Progenitor cell of endocrine pancreas (in vitro differentiated cells): ENCODE measurements around the gene ABCC1. TPM values are rescaled to one million over a fixed set of nuclear protein-coding genes. Genes with fewer than 3 reads are reported as not detected.

ENCODE experiments used
- DNase-seq: peaks from one replicate; pipeline ENCODE4 v3.0.0; 2021; ENCODE audit warnings: low spot score; ENCODE audit not compliant: unreplicated experiment
- H3K27ac Mint-ChIP-seq: 2 replicates; pipeline ENCODE4 v1.8.0; 2021; ENCODE audit warnings: mild to moderate bottlenecking, moderate library complexity, mixed read lengths
- H3K27me3 Mint-ChIP-seq: 2 replicates; pipeline ENCODE4 v1.8.0; 2021; ENCODE audit warnings: mixed read lengths
- H3K36me3 Mint-ChIP-seq: 2 replicates; pipeline ENCODE4 v1.8.0; 2022; ENCODE audit warnings: mixed read lengths; ENCODE audit not compliant: insufficient read depth
- H3K4me1 Mint-ChIP-seq: 2 replicates; pipeline ENCODE4 v1.8.0; 2021; ENCODE audit warnings: low read depth, mixed read lengths
- H3K4me3 Mint-ChIP-seq: 2 replicates; pipeline ENCODE4 v1.8.0; 2021; ENCODE audit warnings: low read depth, mild to moderate bottlenecking, moderate library complexity, mixed read lengths
- H3K9me3 Mint-ChIP-seq: 2 replicates; pipeline ENCODE4 v1.8.0; 2021; ENCODE audit warnings: low read depth, mixed read lengths
- total RNA-seq: library from RNA; stranded (reverse); gene quantifications from 2 replicates; pipeline ENCODE4 v1.2.1, GENCODE V29; 2021
- TF ChIP-seq, protein P1 (sequence below): fragments of 200-600 bp; sonication (generic); IDR thresholded peaks from one replicate; pipeline ENCODE4 v1.5.0; 2021; ENCODE audit warnings: antibody characterized with exemption, mild to moderate bottlenecking; ENCODE audit not compliant: unreplicated experiment

The ABCC1 gene
- total RNA-seq, 1 donor from 2014 or later, result 47.2 TPM

DNA sequence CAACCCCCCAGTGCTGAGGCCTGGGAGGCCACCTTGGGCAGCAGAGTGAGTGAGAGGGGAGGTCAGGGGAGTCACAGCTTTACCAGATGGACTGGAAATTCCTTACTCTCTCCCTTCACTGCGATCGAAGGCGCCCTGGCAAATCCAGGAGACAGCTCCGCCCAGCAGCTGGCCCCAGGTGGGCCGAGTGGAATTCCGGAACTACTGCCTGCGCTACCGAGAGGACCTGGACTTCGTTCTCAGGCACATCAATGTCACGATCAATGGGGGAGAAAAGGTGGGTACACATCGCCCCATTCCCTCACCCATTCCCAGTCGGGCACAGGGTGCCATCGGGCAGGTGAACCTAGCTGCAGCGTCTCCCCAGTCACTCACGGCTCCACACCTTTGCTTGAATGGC lies 182.2 kb downstream of the ABCC1 start:
- DNase-seq, result no peak
- TF ChIP-seq, protein P1, sequence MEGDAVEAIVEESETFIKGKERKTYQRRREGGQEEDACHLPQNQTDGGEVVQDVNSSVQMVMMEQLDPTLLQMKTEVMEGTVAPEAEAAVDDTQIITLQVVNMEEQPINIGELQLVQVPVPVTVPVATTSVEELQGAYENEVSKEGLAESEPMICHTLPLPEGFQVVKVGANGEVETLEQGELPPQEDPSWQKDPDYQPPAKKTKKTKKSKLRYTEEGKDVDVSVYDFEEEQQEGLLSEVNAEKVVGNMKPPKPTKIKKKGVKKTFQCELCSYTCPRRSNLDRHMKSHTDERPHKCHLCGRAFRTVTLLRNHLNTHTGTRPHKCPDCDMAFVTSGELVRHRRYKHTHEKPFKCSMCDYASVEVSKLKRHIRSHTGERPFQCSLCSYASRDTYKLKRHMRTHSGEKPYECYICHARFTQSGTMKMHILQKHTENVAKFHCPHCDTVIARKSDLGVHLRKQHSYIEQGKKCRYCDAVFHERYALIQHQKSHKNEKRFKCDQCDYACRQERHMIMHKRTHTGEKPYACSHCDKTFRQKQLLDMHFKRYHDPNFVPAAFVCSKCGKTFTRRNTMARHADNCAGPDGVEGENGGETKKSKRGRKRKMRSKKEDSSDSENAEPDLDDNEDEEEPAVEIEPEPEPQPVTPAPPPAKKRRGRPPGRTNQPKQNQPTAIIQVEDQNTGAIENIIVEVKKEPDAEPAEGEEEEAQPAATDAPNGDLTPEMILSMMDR, result no peak
- Mint-ChIP-seq H3K9me3 (no peaks in the 10 kb centered on the region), H3K27me3 (no peaks in the 10 kb centered on the region), H3K4me1 (no peaks in the 10 kb centered on the region), H3K27ac (no peak overlapping the region), H3K36me3 (peaks cover 17% of the 10 kb centered on the region), H3K4me3 (no peak overlapping the region)

DNA sequence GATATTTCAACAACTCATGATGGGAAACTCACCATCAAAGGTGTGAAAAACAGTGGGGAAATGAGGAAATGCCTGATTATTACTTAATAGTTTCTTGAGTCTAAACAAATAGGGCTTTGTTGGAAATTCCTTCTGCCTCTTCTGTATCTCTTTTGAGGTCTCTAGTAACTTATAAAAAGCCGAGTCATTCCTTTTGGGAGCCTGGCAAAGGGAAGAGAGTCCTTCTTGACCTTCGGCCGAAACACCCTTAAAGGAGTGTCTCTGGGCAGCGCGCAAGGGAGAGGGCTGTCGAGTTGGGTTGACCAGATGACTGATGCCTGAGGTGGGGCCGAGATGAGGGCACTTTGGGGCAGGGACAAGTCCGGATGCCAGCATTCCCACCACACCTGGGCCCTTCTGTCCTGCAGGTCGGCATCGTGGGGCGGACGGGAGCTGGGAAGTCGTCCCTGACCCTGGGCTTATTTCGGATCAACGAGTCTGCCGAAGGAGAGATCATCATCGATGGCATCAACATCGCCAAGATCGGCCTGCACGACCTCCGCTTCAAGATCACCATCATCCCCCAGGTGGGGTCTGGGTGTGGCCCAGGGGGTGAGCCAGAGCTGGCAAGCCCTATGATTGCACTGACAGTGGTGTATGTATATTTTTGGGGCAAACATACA lies 184.7 kb downstream of the ABCC1 start:
- Mint-ChIP-seq H3K36me3 (peaks cover 16% of the 10 kb centered on the region), H3K4me1 (no peaks in the 10 kb centered on the region), H3K4me3 (no peak overlapping the region), H3K9me3 (no peaks in the 10 kb centered on the region), H3K27ac (peak overlapping the region; percentile 35), H3K27me3 (no peaks in the 10 kb centered on the region)
- TF ChIP-seq, protein P1, result no peak
- DNase-seq, result no peak

DNA sequence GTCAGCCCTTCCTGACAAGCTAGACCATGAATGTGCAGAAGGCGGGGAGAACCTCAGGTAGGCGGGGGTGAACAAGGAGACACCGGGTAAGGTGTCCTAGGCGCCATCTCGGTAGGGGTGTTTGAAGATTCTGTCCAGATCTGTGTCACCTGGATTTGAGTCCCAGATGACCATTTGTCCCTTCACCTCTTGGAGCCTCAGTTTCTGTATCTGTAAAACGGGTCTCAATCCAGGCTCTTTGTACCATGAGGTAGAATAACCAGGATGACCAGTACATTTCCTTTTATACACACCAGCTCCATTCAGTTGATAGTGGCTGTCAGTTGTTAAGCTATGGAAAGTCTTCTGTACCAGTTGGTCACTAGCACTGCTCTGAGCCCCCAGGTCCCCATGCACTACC lies 187.2 kb downstream of the ABCC1 start:
- no peaks in the 10 kb centered on the region for H3K27me3 Mint-ChIP-seq
- peaks cover 24% of the 10 kb centered on the region for H3K36me3 Mint-ChIP-seq
- H3K4me3 Mint-ChIP-seq, result no peak overlapping the region
- no peaks in the 10 kb centered on the region for H3K9me3 Mint-ChIP-seq
- TF ChIP-seq, protein P1, result no peak
- no peak overlapping the region for H3K27ac Mint-ChIP-seq
- H3K4me1 Mint-ChIP-seq, result no peaks in the 10 kb centered on the region
- no peak for DNase-seq

DNA sequence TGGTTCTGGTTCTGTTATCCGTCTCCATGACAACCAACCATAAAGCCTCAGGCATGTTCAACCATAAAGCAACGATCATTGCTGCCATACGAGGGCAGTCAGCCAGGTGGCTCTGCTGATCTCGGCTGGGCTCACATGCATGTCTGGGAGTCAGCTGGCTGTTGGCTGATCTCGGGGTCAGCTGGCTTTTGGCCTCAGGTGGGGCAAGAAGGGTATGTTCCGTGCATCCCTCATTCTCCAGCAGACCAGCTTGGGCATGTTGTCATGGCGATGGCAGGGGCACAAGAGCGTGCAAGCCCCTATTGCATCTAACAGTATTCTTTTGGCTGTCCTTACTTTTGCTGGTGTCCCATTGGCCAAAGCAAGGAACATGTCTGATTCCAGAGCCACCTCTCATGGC lies 187.7 kb downstream of the ABCC1 start:
- TF ChIP-seq, protein P1, result no peak
- H3K4me1 Mint-ChIP-seq, result no peaks in the 10 kb centered on the region
- H3K4me3 Mint-ChIP-seq, result no peak overlapping the region
- no peak overlapping the region for H3K27ac Mint-ChIP-seq
- no peaks in the 10 kb centered on the region for H3K9me3 Mint-ChIP-seq
- H3K27me3 Mint-ChIP-seq, result no peaks in the 10 kb centered on the region
- DNase-seq, result no peak
- peaks cover 24% of the 10 kb centered on the region for H3K36me3 Mint-ChIP-seq

DNA sequence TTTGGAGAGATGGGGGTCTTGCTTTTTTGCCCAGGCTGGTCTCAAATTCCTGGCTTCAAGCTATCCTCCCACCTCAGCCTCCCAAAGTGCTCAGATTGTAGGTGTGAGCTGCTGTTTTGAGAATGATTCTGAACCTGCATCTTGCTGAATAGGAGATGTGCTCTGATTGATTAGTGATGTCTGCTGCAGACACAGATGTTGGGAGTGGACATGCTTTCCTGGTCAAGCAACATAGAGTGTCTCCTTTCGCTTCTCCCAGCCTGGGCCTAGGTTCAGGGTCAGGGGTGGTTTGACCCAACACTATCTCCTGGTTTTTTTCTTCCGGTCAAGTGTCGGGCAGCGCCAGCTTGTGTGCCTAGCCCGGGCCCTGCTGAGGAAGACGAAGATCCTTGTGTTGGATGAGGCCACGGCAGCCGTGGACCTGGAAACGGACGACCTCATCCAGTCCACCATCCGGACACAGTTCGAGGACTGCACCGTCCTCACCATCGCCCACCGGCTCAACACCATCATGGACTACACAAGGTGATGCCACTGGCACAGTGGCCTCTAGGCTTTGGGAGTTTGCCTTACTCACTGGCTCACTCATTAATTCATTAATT lies 188.7 kb downstream of the ABCC1 start:
- Mint-ChIP-seq H3K4me3 (no peak overlapping the region), H3K36me3 (peaks cover 25% of the 10 kb centered on the region)

More for the DNA sequence above, 188.7 kb downstream of the ABCC1 start:
- Mint-ChIP-seq H3K9me3 (no peaks in the 10 kb centered on the region), H3K27ac (no peak overlapping the region), H3K27me3 (no peaks in the 10 kb centered on the region), H3K4me1 (no peaks in the 10 kb centered on the region)
- TF ChIP-seq, protein P1, result no peak
- DNase-seq, result no peak
